ENCODE measurements around the gene ENPEP.
"Not testable (repeated sequence)": the region's sequence is repeated elsewhere in the genome, so short reads cannot be mapped to it uniquely, and the experiment has no call there.

ENPEP gene, protein sequence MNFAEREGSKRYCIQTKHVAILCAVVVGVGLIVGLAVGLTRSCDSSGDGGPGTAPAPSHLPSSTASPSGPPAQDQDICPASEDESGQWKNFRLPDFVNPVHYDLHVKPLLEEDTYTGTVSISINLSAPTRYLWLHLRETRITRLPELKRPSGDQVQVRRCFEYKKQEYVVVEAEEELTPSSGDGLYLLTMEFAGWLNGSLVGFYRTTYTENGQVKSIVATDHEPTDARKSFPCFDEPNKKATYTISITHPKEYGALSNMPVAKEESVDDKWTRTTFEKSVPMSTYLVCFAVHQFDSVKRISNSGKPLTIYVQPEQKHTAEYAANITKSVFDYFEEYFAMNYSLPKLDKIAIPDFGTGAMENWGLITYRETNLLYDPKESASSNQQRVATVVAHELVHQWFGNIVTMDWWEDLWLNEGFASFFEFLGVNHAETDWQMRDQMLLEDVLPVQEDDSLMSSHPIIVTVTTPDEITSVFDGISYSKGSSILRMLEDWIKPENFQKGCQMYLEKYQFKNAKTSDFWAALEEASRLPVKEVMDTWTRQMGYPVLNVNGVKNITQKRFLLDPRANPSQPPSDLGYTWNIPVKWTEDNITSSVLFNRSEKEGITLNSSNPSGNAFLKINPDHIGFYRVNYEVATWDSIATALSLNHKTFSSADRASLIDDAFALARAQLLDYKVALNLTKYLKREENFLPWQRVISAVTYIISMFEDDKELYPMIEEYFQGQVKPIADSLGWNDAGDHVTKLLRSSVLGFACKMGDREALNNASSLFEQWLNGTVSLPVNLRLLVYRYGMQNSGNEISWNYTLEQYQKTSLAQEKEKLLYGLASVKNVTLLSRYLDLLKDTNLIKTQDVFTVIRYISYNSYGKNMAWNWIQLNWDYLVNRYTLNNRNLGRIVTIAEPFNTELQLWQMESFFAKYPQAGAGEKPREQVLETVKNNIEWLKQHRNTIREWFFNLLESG

DNA sequence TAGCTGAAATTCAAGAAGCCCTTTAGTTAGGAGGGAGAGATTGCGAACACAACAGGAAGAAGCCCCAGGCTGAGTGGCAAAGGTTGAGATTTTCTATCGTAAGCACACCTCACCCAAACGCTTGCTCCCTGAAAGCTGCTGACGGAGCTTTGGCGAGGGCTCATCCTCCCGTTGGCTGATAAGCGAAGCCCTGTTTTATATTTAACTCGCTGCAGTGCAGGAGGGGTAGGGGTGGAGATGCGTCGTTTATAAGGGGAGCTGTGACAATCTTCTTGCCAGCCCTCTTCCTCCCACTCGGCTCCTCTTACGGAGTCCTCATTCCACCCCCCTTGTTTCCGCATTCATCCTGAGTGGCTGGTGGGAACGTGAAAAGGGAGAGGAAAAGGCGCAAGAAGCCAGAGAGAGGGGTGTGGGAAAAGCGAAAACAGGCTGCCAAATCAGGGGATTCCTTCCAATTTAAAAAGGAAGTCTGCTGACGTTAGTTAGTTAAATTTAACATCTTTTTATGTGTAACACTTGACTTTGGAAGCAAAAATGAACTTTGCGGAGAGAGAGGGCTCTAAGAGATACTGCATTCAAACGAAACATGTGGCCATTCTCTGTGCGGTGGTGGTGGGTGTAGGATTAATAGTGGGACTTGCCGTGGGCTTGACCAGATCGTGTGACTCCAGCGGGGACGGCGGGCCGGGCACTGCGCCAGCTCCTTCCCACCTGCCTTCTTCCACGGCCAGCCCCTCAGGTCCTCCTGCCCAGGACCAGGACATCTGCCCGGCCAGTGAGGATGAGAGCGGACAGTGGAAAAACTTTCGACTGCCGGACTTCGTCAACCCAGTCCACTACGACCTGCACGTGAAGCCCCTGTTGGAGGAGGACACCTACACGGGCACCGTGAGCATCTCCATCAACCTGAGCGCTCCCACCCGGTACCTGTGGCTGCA lies at the start of gene ENPEP:
ENPEP (plus strand) TSS at position 275 of the 938 bp plus-strand sequence; CDS start at position 535, 260 bp downstream.
- DNase-seq = no peak

DNA sequence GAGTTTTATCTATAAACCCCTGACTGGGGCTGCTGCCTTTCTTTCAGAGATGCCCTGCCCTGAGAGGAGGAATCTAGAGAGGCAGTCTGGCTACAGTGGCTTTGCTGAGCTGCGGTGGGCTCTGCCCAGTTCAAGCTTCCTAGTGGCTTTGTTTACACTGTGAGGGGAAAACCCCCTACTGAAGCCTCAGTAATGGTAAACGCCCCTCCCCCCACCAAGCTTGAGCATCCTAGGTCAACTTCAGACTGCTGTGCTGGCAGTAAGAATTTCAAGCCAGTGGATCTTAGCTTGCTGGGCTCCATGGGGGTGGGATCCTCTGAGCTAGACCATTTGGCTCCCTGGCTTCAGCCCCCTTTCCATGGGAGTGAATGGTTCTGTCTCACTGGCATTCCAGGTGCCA lies 44.1 kb upstream of the ENPEP start:
- not testable (repeated sequence) for DNase-seq

DNA sequence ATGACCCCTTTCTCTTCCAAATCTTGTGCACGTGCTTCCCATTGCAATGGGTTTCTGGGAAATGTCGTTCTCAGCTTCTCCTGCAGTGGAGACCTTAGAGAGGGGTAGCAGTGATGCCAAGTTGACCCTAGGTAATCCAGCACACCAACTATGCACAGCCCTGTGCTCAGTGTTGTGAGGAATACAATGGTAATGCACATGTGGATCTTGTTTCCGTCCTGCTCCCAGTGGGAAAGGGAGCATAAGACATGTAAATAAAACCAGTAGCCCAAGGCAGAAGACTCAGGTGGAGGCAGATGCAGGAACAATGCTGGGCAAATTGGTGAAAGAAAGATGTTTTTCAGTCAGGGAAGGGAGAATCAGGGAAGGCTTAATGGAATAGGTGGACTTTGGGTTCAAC lies 38.7 kb upstream of the ENPEP start:
- DNase-seq = not testable (repeated sequence)

DNA sequence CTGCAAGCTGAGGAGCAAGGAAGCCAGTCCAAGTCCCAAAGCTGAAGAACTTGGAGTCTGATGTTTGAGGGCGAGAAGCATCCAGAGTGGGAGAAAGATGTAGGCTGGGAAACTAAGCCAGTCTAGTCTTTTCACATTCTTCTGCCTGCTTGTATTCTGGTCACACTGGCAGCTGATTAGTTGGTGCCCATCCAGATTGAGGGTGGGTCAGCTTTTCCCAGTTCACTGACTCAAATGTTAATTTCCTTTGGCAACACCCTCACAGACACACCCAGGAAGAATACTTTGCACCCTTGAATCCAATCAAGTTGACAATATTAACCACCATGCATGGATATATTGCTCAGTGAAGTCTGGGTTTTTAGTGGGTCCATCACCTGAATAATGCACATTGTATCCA lies 36.7 kb upstream of the ENPEP start:
- not testable (repeated sequence) for DNase-seq

DNA sequence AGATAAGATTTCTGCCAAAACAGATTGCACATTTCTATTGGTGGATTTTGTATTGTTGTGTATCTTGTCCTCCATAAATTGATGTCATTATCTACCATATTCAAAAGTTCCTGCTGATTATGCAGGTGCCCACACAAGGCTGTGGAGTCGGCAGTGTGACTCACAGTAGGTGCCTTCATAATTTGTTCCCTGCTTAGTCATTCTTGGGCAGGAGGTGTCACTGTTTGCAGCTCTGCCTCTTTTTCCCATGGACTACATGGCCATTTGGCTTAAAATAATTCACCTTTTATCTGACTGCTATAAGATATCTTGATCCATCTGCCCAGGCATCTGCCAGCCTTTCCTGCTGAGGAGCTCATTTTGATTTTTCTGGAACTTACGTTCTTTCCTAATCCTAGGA lies 33.6 kb upstream of the ENPEP start:
- DNase-seq = no peak

DNA sequence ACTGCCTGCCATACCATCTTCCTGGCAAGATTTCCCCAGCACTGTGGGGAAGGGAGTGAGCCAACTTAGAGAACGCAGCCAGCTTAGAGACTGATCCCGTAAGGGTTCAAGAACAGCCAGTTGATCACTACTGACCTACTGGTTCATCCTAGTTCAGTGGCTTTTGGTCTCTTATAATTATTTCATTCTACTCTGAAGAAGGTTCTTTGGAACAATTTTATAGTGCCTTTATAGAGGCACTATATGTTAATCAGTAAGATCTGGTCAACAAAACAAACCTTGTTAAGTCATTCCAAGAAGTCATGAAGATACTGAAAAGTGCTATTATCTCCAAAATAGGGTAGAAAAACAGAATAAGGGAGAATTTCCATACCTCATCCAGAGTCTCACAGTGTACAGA lies 33.2 kb upstream of the ENPEP start:
- DNase-seq = no peak

DNA sequence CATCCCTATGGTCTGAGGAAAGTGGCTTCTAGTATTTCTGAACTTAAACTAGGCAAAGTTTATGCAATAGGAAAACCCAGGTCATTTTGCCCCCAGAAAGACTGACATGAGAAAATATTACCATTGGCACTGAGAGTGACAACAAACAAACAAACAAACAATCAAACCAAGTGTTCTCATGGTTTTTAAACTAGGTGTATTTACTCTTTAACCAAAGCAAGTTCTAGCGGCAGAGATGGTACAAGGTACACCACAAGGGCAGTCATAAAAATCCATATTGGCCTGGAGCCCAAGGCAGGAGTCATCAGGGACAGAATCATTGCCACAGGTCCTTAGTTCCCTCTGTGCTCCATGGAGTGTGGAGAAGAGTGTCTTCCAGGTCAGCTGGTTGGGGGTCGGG lies 26.0 kb upstream of the ENPEP start:
- no peak for DNase-seq

DNA sequence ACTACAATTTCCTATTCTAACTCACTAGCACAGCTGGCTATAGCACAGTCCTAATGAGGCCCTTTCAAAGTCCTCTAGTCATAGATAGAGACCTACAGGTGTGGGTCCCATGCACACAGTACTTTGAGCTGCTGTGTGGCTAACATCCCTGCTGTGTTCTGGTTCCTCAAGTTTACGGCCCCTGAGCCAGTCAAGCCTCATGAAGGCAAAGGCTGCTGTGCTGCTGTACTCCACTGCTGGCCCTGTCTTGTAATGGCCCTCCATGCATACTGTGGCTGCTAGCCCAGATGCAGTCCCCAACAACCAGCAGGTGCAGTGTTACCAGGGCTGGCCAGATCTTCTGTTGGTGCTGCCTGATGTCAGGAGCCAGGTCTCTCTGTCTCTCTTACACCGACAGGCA lies 23.4 kb upstream of the ENPEP start:
- DNase-seq = no peak

DNA sequence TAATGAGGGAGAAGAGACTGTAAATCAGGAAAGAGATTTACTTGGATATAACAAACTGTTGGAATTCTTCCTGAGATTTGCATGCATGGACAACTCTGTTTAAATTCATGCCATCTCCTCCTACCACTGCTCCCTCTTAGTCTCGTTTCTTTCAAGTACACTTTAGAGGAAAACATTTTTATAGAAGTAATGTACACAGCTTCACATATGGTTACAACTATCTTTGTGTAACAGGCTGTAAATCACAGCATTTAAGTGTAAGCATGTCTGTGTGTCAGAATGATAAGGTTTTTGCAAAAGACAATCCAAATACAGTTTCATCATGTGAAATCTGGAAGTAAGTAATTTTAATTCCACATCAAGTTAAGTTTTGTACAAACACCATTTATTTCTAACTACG lies 21.5 kb upstream of the ENPEP start:
- no peak for DNase-seq

DNA sequence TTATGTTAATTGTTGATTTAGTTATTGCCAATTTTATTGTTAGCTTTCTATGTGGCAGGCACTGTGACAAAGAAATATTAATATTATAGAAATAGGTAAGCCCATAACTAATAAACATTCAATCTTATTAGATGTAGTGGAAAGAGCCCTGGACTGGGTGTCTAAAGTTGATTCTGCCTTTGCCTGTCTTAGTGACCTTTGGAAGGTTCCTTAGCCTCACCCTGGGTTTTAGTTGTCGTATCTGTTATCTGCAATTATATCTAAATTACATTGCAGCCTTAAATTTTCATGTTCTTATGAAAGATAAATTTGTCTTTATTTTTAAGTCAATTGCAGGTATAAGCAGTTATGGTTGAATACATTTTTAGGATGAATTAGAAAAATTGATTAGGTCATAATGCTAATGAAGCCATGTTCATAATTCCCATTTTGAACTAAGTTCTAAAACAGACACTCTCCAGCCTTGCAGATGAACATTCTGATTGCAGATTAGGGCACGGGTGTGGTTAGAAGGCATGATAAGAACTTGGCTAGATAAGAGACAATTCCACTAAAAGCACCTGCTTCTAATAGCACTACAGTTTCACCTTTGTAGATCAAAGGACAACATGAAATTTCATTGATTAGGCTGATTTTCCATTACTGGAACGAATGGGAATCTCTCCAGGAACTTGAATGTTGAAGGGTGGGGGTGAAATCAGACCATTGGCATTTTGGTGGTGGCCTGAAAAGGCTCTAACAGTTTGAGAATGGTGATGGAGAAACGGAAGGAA lies 17.3 kb upstream of the ENPEP start:
- no peak for DNase-seq

DNA sequence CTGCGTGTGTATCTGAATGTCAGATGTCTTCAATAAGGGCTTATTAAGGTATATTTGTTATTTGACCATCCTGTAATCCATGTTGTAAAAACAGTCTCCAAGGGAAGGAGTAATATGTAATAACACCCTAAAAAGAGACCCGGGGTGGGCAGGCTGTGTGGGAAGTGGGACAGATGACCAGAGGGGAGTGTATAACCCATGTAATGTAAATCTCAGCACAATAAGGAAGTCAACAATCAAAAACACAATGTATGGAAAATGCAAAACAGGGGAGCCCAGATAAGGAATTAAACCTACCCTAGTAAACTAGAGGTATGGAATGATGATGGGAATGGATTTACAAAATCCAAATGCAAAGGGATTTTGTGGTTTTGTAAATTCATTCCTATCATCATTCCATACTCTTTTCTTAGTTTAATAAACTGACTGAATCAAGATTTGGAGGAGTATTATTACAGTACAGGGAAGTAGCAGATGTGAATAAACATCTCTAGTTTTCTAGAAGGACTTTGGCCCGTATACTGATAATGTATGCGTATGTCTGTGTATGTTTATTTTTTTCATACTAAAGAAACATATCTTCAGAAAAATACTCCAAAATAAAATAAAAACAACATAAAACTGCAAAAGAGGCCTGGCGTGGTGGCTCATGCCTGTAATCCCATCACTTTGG lies 15.7 kb upstream of the ENPEP start:
- DNase-seq = no peak

DNA sequence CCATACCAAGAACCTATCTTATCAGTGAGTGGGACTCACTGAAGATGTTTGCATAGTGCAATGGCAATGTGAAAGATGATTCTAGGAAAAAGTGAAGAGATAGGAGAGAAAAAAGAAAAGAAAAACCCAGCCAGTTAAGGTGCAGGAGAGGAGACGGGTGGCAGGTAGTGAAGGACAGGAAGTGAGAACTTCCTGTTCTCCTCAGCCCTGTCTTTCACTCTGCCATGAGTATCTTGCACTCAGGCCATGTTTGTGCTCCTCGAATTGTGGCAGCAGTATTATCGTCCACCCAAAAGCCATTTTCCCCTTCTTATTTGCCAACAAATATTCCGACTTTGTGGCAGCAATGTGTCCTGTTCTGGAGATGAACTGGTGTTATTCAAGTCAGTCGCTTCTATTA lies 8.6 kb upstream of the ENPEP start:
- DNase-seq = no peak

DNA sequence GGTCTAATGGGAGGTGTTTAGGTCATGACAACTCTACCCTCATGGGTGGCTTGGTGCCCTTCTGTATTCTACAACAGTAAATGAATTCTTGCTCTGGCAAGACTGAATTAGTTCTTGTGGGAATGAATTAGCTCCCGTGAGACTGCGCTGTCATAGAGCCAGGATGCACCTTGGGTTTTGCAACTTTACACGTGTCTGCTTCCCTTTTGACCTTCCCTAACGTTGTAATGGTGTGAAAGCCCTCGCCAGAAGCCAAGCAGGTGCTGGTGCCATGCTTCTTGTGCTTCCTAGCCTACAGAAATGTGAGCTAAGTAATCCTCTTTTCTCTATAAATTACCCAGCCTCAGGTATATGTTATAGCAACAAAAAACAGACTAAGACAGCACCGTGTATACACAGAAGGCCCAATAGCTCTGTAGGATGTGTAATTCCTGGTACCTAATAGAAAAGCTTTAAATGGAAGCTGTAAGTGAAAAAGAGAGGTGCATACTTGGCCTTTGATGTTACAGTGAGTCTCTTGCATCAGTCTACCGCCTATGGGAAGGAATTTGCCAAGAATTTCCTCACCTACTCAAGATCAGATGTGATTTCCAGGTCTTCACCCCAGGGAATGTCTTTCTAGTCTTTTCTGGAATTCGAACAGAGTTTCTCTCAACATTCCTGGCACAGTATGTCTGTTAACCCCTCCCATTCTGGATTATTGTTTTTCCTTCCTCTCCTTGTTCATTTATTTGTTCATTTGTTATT lies 3.2 kb upstream of the ENPEP start:
- DNase-seq = no peak

DNA sequence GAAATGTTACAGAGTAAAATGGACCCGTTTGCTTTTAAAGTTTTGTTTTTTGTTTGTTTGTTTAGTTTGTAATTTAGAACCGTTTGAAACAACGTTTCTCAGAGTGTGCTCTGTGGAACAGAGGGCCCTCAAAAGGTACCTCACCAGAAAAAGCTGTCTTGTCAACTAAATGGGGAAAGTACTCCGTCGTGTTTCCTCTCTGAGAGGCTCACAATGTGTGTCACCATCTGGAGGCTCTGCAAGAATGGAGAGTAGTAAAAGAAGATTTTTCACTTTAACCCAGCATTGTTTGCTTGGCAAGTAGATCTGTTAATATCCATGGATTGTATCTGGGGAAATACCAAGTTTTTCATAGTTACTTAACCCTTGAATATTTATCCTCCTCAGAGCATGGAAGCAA lies 1.5 kb upstream of the ENPEP start:
- DNase-seq = no peak

DNA sequence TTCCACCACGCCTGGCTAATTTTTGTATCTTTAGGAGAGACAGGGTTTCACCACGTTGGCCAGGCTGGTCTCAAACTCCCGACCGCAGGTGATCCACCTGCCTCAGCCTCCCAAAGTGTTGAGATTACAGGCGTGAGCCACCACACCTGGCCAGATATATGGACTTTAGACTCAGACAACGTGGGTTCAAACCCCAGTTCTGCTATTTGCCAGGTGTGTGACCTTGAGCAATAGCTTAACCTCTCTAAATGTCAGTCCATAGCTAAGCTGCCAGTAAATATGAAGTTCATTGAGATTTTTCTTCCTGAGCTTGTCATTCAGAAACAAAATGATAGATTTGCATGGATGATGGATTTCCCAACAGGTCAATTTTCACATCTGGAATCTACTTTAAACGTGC lies 875 bp upstream of the ENPEP start:
- not testable (repeated sequence) for DNase-seq

DNA sequence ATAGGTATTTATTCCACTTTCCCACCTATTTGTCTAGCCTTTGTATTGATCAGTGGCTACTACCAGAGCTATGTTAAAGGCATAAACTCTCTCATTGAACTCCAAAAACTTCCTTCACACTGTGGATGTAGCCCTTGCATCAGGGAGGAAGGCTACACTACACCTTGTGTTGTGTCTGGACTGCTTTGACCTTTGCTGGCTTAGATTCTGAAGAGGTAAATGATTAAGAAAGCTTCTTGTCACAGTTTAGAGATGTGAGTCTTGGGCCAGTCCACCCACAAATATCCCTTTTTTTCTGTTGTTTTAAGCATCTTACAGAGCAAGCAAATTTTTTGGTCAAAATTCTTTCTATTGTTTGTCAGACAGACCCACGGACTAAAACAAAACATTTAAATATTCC lies 1.9 kb downstream of the ENPEP start:
- no peak for DNase-seq

DNA sequence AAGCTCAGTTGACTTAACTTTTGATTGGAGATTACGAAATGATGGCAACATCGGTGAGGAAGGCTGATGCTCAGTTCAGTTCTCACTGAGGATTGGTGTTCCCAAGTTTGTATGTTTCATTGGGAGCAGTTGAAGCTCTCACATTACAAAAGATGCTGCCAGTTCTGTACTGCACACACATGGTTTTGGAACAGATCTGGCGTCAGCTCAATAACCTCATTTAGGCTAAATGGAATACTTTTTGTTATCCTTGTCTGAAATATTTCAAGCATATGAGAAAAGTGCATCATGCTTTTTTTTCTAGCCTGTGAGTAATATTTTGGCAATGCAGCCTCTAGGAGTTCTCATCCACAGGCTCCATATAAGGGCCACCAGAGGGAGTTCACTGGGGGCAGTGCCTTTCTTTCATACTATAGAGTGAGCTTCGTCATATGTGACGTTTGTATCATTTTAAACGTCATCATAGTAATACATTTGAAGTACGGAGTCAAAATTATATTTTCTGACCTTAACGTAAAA lies 4.1 kb downstream of the ENPEP start:
- no peak for DNase-seq

DNA sequence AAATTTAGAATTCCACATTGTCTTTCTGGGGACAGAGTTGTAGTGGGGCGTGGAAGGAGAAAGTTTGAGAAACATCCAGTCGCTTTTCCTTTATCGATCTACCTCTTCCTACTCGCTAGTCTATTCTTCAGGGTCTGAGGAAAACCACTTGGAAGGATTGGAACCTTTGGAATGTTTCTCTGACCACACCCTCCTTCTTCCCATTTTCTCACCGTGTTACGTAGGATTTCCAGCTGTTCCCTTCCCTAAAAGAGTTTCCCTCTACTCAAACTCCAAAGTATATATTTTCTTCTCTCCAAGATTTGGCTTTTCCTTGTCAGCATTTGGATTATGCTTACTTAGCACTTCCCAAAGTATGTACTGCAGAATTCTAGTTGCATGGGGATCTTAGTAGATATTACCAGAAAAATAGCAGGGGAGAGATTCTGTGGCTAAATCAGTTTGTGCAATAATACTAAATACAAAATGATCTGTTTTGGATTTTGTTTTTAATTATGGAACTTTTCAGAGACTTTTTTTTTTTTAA lies 4.9 kb downstream of the ENPEP start:
- no peak for DNase-seq

DNA sequence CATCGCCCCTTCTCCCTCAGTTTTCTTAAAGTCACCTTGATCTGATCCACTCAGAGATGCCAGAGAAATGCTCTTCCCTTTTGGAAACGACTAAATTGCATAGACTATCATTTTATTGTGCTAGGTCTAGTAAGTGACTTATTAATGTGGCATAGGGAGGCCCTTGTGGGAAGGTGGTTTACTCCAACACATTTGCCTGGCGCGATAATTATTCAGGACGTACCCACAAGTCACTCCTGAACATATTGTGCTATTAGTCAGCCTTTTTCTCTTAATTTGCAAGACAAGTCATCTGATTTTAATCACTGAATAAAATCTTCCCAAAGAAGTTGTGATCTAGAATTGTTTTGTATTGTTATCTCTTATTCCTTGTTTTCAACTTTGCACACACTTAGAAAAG lies 7.6 kb downstream of the ENPEP start:
- no peak for DNase-seq

DNA sequence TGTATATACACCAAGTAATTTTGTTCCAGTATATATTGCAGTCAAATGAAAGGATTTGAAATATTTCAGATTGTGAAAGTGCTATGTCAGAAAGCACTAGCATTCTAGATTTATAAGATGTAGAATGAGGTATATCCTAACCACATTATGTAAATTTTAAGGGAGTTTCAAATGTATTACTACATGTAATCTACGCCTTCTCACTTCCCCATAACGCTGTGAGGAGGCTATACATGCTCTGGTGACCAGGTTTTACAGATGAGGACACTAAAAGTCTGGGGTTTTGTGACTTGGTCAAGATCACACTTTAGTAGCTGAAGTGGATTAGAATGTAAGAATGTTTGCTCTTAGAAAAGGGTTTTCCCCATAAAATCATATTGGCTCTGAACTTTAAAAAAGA lies 8.1 kb downstream of the ENPEP start:
- DNase-seq = no peak

All from NCI-H774 (cell line).